ENCODE measurements around the gene PHF21A.

DNA sequence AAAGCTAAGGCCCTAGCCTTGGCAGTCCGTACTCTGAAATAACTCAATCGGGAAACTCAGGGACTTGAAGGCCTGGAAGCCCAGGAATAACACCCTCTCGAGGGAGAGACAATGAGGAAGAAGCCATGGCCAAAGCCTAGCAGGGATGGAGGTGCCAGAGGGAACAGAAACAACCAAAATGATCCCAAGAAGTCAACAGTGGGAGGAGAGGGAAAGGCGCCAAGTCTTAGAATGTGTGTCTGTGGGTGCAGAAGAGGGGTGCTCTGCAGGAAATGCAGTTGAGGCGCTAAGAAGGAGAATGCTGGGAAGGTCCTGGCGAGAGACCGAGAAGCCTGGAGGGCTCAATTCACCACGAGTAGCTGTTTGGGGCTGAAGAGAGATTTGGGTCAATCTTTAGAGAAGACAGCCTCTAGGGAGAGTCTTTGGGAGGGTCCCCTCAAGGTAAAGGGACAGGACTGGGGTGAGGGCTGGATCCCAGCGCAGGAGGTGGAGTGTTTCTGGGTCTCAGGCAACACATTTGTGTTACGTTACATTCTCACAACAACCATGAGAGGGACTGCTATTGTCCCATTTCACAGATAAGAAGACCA lies 236.6 kb downstream of the PHF21A start:
- TF ChIP-seq, protein P1, sequence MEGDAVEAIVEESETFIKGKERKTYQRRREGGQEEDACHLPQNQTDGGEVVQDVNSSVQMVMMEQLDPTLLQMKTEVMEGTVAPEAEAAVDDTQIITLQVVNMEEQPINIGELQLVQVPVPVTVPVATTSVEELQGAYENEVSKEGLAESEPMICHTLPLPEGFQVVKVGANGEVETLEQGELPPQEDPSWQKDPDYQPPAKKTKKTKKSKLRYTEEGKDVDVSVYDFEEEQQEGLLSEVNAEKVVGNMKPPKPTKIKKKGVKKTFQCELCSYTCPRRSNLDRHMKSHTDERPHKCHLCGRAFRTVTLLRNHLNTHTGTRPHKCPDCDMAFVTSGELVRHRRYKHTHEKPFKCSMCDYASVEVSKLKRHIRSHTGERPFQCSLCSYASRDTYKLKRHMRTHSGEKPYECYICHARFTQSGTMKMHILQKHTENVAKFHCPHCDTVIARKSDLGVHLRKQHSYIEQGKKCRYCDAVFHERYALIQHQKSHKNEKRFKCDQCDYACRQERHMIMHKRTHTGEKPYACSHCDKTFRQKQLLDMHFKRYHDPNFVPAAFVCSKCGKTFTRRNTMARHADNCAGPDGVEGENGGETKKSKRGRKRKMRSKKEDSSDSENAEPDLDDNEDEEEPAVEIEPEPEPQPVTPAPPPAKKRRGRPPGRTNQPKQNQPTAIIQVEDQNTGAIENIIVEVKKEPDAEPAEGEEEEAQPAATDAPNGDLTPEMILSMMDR (IDR thresholded peaks at IDR 0.05; ENCODE audit: borderline replicate concordance, extremely low read depth, low read length, poor library complexity, severe bottlenecking): no peak
- TF ChIP-seq EZH2 (IDR thresholded peaks at IDR 0.05; ENCODE audit: borderline replicate concordance, low read depth, low read length, severe bottlenecking): no peak

Measured in DND-41 (cell line).